ENCODE results near the gene DOCK2.

The DOCK2 gene

DNA sequence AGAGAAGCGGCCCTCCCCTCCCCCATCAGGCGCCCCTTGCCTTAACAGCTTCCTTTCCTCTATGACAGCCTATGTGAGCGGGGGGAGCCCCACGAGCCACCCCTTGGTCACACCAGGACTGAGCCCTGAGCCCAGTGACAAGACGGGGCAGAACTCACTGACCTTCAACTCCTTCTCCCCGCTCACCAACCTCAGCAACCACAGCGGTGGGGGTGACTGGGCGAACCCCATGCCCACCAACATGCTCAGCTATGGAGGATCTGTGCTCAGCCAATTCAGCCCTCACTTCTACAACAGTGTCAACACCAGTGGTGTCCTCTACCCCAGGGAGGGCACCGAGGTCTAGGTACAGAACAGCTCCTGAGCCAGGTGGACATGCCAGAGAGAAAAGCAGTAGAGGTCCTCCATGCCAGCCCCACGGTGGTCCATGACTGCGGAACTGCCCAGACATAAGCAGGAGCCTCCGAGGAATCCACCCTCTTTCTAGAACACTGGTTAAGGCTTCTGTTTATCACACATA lies 471.3 kb downstream of the DOCK2 start:
- in situ Hi-C loops (cut with MboI; ENCODE audit: low sequenced_read_pairs), result loop anchor here (25.0 kb wide), 1 partner anchor 304 kb away; no protein-coding TSS in a partner anchor

DNA sequence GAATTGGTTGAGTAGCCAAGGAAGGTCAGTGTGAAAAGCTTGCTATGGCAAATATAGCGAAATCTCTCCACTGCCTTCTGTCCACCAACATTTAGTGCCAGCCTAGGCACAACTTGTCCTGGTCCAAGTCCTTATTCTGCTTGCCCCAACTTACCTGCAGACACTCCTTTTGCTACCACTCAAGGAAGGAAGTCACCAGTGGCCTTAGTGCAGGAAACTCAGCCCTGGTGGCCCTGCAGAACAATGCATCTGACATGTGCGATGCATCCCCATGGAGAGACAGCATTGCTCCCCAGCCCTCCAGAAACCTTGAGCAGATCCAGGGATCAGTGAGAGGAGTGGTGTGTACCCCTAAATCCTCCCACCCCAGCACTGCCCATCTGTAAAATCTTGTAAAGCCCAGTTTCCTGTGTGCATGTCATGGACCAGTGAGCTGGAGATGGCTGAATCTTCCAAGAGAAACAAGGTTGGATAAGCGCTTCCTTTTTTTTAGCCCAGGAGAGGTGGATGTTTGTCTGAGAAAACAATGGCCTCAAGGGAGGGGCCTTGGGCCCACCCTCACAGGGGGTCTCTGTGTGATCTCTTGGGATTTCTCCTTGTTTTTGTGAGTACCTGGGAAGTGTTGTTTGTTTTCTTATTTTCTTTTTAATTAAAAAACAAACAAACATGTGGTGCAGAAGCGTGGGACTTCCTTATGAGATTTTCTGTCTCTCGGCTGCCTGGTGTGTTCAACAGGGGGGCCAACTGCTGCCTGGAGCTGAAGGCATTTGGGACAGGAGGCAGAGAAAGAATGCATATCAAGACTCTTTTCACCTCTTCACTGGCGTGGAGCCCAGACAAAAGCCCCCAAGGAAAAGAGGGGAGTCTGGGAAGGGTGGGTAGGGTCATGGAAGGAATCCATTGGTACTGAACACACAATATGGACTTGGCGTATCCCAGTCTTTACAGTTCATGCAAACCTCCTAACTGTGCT lies 472.3 kb downstream of the DOCK2 start:
- in situ Hi-C loops (cut with MboI; ENCODE audit: low sequenced_read_pairs), result loop anchor here (25.0 kb wide), 1 partner anchor 303 kb away; no protein-coding TSS in a partner anchor

DNA sequence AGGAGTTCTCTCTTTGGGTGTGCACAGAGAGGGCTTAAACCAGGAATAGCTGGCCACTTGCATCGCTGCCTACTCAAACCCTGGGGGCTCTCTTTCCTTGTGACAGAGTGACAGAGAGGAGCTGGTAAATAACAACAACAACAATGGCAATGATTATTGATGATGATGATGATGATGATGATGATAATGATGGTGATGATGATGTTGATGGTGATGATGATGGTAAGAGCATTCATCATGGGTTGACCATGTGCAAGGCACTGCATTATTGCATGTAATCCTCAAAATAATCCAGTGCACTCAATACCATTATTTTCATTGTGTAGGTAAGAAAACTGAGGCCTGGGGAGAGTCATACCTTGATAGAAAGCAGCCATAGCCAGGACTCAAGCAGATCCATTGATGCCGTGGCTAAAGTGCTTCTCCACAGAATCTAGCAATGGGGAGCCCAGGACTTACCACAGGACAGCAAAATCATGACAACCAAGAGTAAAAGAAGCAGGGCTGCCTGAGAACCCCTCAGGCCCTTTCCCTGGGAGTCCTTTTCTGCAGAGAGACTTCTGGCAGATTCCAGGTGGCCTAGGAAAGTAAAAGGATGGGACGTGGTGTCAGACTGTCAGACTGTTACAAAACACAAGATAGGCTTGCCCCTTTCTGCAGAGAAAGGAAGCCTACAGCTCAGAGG lies 473.5 kb downstream of the DOCK2 start:
- in situ Hi-C loops (cut with MboI; ENCODE audit: low sequenced_read_pairs), result loop anchor here (25.0 kb wide), 1 partner anchor 302 kb away; no protein-coding TSS in a partner anchor

DNA sequence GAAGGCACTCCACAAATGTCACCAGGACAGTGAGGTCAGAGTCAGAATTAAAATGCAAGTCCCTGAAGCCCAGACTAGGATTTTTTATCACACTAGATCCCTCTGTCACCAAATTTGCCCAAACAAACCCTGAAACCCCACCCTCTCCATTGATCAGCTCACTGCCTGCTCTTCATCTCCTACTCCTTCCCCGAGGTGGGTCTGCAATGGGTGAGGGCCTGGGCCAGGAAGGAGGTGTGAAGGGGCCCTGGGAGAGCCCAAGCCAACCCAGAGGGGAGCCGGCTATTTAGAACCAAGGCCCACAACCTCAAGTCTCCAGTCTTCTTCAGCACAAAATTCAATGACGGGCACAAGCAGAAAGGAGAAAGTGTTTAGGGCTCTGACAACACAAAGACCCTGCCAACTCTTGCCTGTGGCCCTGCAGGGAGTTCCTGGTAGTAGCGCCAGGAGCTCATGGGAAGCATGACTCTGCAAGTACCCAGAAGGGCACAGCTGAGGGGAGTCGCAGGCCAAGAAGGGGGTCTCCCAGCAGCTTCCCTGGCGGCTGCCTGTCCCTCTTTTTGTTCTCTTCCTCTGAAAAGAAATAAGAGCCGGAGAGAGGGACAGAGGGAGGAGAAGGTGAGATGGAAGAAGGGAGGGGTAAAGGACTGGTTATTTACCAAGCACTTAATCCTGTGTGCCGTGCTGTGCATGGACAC lies 474.2 kb downstream of the DOCK2 start:
- in situ Hi-C loops (cut with MboI; ENCODE audit: low sequenced_read_pairs), result loop anchor here (25.0 kb wide), 1 partner anchor 301 kb away; no protein-coding TSS in a partner anchor

DNA sequence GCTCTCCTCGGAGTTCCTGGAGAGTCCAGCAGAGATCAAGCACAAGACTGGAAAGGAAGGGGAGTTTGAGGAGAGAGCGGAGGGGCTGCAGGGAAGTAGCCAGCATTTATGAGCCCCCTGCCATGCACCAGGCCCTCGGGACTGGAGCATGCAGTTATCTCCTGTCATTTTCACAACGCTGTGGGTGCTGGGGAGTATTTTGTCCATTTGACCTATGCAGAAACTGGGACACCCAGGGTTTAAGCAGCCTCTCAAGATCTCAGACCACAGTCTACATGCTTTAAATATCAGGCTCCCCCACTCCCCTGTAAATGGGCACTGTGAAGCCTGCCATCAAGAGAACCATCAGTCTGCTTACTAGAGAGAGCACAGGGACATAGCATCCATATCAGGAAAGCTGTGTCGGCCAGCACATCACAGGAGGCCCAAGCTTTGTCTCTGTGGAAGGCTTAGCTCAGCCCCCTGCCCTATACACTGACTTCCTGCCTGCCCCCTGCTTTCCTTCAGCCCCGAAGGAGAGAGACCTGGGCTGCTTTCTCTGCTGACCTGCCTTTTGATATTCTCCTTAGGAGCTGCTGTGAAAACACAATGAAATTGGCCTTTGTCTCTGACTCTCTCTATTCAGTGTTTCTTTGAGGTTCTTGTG lies 475.9 kb downstream of the DOCK2 start:
- in situ Hi-C loops (cut with MboI; ENCODE audit: low sequenced_read_pairs), result loop anchor here (25.0 kb wide), 1 partner anchor 299 kb away; no protein-coding TSS in a partner anchor

DNA sequence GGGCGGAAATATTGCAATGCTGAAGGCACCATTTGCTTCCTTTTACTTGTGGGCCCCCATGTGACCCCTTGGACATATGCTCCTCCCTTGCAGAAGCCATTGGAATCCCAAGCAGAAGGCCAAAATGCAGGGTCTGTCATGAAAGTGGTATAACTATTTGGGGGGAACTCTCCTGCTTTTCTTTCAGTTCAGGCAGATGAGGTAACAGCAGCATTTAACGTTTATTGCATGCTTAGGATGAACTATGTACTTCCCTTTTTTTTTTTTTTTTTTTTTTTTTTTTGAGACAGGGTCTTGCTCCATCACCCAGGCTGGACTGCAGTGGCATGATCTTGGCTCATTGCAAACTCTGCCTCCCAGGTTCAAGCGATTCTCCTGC lies 476.4 kb downstream of the DOCK2 start:
- in situ Hi-C loops (cut with MboI; ENCODE audit: low sequenced_read_pairs), result loop anchor here (25.0 kb wide), 1 partner anchor 299 kb away; no protein-coding TSS in a partner anchor

DNA sequence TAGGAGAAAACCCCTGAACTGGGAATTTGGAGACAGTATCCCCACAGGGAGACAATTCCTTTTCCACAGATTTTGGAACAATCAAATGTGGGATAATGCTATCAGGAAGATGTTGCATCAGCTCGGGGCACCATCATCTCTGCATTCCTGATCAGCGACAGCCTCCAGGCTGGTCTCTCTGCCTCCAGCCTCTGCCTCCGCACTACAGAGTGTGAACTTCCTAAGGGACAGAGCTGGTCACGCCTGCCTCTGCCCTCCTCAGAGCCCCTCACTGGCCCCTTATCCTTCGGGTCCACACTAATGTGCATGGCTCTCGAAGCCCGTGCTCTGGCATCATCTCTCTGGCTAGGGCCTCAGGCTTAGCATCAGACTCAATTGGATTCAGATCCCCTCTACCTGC lies 477.2 kb downstream of the DOCK2 start:
- in situ Hi-C loops (cut with MboI; ENCODE audit: low sequenced_read_pairs), result loop anchor here (25.0 kb wide), 1 partner anchor 298 kb away; no protein-coding TSS in a partner anchor

DNA sequence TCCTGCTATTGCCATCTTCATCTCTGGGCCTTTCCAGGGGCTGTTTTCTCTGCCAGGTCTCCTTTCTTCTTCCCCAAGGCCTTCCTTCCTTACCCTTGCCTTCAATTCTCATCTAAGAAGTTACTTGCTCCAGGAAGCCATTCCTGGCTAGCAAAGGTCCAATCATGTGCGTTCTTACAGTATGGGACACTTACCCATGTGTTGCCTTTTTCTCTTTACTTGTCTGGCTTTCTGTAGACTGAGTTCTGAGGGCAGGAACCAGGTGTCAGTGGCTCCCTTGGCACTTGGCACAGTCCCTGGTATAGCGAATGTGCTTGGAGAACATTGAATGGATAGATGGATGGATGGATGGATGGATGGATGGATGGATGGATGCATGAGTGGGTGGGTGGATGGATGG lies 478.9 kb downstream of the DOCK2 start:
- in situ Hi-C loops (cut with MboI; ENCODE audit: low sequenced_read_pairs), result loop anchor here (25.0 kb wide), 1 partner anchor 296 kb away; no protein-coding TSS in a partner anchor

DNA sequence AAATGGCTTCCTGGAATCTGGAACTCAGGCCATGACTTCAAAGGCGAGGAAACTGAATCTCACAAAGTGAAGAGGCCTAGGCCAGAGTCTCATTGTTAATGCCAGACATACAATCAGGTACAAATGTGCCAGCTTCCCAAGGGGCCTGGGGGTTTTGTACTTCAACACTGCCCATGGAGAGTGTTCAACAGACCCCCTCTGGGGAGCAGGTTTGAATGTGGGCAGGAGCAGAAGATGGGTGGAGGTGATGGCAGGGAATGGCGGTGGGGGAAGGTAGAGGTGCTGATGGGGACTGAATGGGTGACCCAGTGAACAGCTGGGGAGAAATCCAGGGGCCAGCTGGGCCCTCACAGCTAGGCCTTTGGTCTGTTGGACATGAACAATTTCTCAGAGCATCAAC lies 480.7 kb downstream of the DOCK2 start:
- in situ Hi-C loops (cut with MboI; ENCODE audit: low sequenced_read_pairs), result loop anchor here (25.0 kb wide), 1 partner anchor 295 kb away; no protein-coding TSS in a partner anchor

DNA sequence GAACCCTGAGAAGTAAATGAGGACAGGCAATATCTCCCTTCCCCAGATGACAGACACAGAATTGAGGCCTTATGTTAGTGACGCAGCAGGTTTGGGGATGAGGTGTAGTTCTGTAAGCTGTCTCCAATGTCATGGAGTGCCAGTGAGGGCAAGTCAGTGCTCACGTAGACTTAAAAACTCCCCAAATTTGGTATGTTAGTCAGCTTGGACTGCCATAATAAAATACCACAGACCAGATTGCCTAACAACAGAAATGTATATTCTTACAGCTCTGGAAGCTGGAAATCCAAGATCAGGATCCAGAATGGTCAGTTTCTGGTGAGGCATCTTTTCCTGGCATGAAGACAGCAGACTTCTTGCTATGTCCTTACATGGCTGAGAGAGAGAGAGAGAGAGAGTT lies 483.5 kb downstream of the DOCK2 start:
- in situ Hi-C loops (cut with MboI; ENCODE audit: low sequenced_read_pairs), result loop anchor here (25.0 kb wide), 1 partner anchor 292 kb away; no protein-coding TSS in a partner anchor

DNA sequence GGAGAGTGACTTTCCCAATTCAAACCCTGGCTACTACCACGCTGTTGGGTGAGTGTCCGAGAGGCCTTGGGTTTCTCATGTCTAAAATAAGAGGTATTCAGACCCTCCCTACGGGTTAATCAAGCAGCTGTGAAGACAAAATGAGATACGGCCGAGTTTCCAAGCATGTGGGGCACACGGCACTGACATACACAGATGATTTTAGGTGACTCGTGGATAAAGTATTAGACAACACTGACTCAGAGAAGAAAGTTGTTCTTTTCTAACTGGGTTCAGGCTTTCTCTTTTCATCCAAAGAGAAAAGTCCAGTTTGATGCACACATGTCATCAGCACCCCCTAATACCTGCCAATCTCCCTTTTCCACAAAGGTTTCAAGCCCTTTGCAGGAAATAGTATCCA lies 484.2 kb downstream of the DOCK2 start:
- in situ Hi-C loops (cut with MboI; ENCODE audit: low sequenced_read_pairs), result loop anchor here (25.0 kb wide), 1 partner anchor 291 kb away; no protein-coding TSS in a partner anchor

DNA sequence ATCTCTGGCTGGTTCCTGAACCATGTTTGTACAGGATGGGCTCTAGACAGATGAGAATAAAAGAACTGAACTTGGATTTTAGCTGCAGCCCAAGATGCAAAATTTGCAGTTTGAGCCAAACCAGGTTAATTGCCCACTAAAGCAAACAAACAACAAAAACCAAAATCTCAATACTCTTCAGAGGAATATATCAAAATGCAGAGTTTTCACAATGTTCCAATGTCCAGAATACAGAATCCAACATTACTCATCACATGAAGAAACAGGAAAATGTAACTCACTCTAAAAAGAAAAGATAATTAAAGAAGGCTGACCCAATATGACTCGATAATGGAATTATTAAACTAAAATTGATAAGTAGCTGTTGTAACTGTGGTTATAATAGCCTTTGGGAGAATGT lies 489.0 kb downstream of the DOCK2 start:
- in situ Hi-C loops (cut with MboI; ENCODE audit: low sequenced_read_pairs), result no loop called here

DNA sequence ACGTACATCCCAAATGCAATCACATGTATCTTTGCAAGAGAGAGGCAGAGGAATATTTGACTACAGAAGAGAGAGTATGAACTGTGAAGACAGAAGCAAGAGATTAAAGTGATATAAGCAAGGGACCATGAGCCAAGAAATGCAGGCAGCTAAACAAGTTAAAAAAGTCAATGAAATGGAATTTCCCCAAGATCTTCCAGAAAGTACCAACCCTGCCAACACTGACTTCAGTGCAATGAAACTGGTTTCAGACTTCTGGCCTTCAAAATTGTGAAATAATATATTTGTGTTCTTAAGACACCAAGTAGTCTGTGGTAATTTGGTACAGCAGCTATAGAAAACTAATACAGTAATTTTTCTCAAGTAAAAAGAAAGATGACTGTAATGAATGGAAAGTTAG lies 489.6 kb downstream of the DOCK2 start:
- in situ Hi-C loops (cut with MboI; ENCODE audit: low sequenced_read_pairs), result no loop called here

DNA sequence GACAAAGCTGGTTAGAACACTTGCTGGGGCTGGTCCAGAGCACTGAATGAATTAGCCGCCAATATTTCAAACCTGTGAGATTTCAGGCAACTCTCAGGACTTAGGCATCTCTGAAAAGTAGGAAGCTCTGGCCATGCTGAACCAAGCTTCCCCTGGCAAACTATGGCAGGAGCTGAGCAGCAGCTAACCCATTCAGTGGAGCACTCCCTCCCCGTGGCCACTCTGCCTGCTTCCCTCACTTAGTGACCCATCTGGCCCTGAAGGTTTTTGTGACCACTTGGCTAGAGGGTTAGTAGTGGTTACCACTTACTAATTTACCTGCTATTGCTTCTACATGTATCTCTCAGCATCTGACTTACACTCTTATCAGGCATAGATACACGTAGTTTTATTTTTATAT lies 494.2 kb downstream of the DOCK2 start:
- in situ Hi-C loops (cut with MboI; ENCODE audit: low sequenced_read_pairs), result no loop called here

DNA sequence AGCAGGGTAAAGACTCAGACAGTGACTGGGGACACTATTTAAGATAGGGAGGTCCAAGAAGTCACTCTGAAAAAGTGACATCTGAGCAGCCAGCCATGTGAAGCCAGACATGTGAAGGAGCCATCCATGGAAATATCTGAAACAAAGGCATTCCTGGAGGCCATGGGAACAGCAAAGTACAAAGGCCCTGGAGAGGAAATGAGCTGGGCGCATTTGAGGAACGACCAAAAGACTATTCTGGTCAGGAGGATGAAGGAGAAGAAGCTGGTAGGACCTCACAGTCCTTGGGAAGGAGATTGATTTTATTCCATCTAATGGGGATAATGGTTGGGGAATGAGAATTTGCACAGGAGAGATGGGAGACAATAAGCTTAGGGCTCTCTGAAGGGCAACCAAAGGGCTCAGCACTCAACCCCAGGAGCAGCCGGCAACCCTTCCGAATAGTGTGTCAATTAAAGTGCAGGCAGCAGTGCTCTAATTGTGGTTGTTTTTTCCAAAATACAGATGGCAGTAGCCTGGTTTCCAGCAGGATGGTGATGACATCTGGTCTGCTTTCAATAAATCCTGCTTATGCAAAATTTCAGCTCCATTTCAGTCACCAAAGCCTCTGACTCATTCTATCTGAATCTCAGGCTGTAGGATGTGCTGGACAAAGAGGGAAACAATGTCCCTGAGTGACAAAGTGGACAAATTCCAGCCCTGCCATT lies 495.3 kb downstream of the DOCK2 start:
- in situ Hi-C loops (cut with MboI; ENCODE audit: low sequenced_read_pairs), result no loop called here

All from HL-60/S4 treated with retinoic acid at 250 ng/mL for 4 days and 3 days (cell line).